ENCODE data around the gene SNX20. TPM values are rescaled to one million over a fixed set of nuclear protein-coding genes. Genes with fewer than 3 reads are reported as not detected.

The SNX20 gene
- total RNA-seq, 2 experiments from 2014 or later, result 64.8 to 65.3 TPM

- ChIA-PET POLR2A (interaction anchor here (1.1 to 1.3 kb wide), 2 partner anchors 9 to 14 kb away, joined by 3 to 6 read pairs; no protein-coding TSS in a partner anchor), CTCF (interaction anchor here (1.4 kb wide), 1 partner anchor 89 kb away, joined by 5 read pairs; no protein-coding TSS in a partner anchor)
- DNase-seq, result no peak
- Mint-ChIP-seq H3K4me1 (ENCODE audit: low read depth) (peaks cover 32% of the 10 kb centered on the region), H3K27me3 (ENCODE audit: low read depth) (no peaks in the 10 kb centered on the region), H3K4me3 (no peak overlapping the region), H3K36me3 (ENCODE audit: low read depth) (peaks cover 2% of the 10 kb centered on the region), H3K27ac (no peak overlapping the region), H3K9me3 (ENCODE audit: insufficient read depth) (no peaks in the 10 kb centered on the region)
- ATAC-seq, result no peak
Observed at GRCh38 chr16:50717091-50717490, 36.0 kb upstream of the SNX20 start.

- DNase-seq (no peak), ATAC-seq (no peak)
- no peak overlapping the region for H3K4me3 Mint-ChIP-seq
- no peaks in the 10 kb centered on the region for H3K9me3 Mint-ChIP-seq (ENCODE audit: insufficient read depth)
- ChIA-PET CTCF (interaction anchor here (1.1 kb wide), 1 partner anchor 93 kb away, joined by 3 read pairs; no protein-coding TSS in a partner anchor), POLR2A (no interaction called here)
- no peak overlapping the region for H3K27ac Mint-ChIP-seq
- H3K36me3 Mint-ChIP-seq (ENCODE audit: low read depth), result no peaks in the 10 kb centered on the region
- H3K27me3 Mint-ChIP-seq (ENCODE audit: low read depth), result no peaks in the 10 kb centered on the region
- H3K4me1 Mint-ChIP-seq (ENCODE audit: low read depth), result peaks cover 33% of the 10 kb centered on the region
Observed at GRCh38 chr16:50712956-50713355, 31.8 kb upstream of the SNX20 start.

- H3K9me3 Mint-ChIP-seq (ENCODE audit: insufficient read depth), result no peaks in the 10 kb centered on the region
- ATAC-seq (no peak), DNase-seq (no peak)
- H3K27ac Mint-ChIP-seq, result no peak overlapping the region
- no peaks in the 10 kb centered on the region for H3K27me3 Mint-ChIP-seq (ENCODE audit: low read depth)
- POLR2A ChIA-PET, result no interaction called here
- peaks cover 32% of the 10 kb centered on the region for H3K4me1 Mint-ChIP-seq (ENCODE audit: low read depth)
- CTCF ChIA-PET, result no interaction called here
- H3K4me3 Mint-ChIP-seq, result no peak overlapping the region
- no peaks in the 10 kb centered on the region for H3K36me3 Mint-ChIP-seq (ENCODE audit: low read depth)
Observed at GRCh38 chr16:50712560-50712898, 31.4 kb upstream of the SNX20 start.

GRCh38 chr16:50711862-50712559 is 30.9 kb upstream of the SNX20 start:
- POLR2A ChIA-PET, result no interaction called here
- Mint-ChIP-seq H3K9me3 (ENCODE audit: insufficient read depth) (no peaks in the 10 kb centered on the region), H3K4me1 (ENCODE audit: low read depth) (peaks cover 27% of the 10 kb centered on the region), H3K36me3 (ENCODE audit: low read depth) (no peaks in the 10 kb centered on the region), H3K27me3 (ENCODE audit: low read depth) (no peaks in the 10 kb centered on the region), H3K4me3 (no peak overlapping the region), H3K27ac (no peak overlapping the region)
- ATAC-seq (no peak), DNase-seq (no peak)
- CTCF ChIA-PET, result no interaction called here

DNA sequence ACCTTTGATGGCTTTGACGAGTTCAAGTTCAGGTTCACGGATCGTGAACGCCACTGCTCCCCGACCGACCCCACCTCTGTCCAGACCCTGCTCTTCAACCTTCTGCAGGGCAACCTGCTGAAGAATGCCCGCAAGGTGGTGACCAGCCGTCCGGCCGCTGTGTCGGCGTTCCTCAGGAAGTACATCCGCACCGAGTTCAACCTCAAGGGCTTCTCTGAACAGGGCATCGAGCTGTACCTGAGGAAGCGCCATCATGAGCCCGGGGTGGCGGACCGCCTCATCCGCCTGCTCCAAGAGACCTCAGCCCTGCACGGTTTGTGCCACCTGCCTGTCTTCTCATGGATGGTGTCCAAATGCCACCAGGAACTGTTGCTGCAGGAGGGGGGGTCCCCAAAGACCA is 29.9 kb upstream of the SNX20 start:
- ATAC-seq (no peak), DNase-seq (no peak)
- Mint-ChIP-seq H3K27ac (no peak overlapping the region), H3K4me3 (no peak overlapping the region), H3K36me3 (ENCODE audit: low read depth) (no peaks in the 10 kb centered on the region), H3K9me3 (ENCODE audit: insufficient read depth) (no peaks in the 10 kb centered on the region), H3K27me3 (ENCODE audit: low read depth) (no peaks in the 10 kb centered on the region), H3K4me1 (ENCODE audit: low read depth) (peaks cover 19% of the 10 kb centered on the region)
- ChIA-PET POLR2A (no interaction called here), CTCF (no interaction called here)

- no peak for ATAC-seq
- no peaks in the 10 kb centered on the region for H3K27me3 Mint-ChIP-seq (ENCODE audit: low read depth)
- CTCF ChIA-PET, result no interaction called here
- POLR2A ChIA-PET, result no interaction called here
- H3K9me3 Mint-ChIP-seq (ENCODE audit: insufficient read depth), result peaks cover 9% of the 10 kb centered on the region
- DNase-seq, result no peak
- H3K36me3 Mint-ChIP-seq (ENCODE audit: low read depth), result peaks cover 8% of the 10 kb centered on the region
- H3K4me3 Mint-ChIP-seq, result no peak overlapping the region
- no peak overlapping the region for H3K27ac Mint-ChIP-seq
- H3K4me1 Mint-ChIP-seq (ENCODE audit: low read depth), result peaks cover 19% of the 10 kb centered on the region
Observed at GRCh38 chr16:50709980-50710379, 28.9 kb upstream of the SNX20 start.

- CTCF ChIA-PET, result interaction anchor here (0.8 to 1.6 kb wide), 4 partner anchors 11 to 44 kb away, joined by 3 to 6 read pairs (median 4); no protein-coding TSS in a partner anchor
Observed at GRCh38 chr16:50709061-50709684, 28.1 kb upstream of the SNX20 start.

DNA sequence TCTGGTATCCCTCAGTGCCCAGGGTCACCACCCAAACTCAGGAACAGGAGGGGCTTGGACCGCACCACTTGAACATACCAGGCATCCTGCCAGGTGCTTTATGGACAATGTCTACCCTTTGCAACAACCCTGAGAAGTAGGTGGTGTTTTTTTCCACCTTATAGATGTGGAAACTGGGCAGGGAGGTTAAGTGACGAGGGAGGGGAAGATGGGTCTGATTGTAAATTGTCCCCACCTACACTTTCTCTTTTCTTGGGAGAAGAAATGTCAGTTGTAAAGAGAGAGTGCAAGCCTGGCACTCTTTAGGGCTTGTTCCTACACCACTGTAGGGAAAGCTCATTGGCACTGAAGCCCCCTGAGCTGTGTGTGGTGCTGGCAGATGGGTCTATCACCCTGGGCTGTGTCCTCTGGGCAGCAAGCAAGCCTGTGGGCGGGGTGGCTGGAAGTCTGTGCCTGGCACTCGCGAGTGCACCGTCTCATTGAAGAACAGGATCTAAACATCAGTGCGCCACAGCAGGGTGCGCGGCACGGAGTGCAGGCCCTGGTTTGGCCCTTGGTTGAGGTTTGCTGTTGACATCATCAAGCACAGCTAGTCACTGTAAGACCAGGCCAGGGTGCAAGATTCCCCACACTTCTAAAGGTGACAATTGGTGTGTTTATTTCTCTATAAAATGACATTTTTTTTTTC is 27.4 kb upstream of the SNX20 start:
- H3K36me3 Mint-ChIP-seq (ENCODE audit: low read depth), result peaks cover 20% of the 10 kb centered on the region
- peaks cover 21% of the 10 kb centered on the region for H3K9me3 Mint-ChIP-seq (ENCODE audit: insufficient read depth)
- DNase-seq (no peak), ATAC-seq (no peak)
- peaks cover 19% of the 10 kb centered on the region for H3K4me1 Mint-ChIP-seq (ENCODE audit: low read depth)
- no peak overlapping the region for H3K27ac Mint-ChIP-seq
- POLR2A ChIA-PET, result interaction anchor here (1.1 kb wide), 2 partner anchors 9 to 33 kb away, joined by 3 to 5 read pairs; partner anchors contain the start of gene CYLD
- CTCF ChIA-PET, result interaction anchor here (0.8 to 1.6 kb wide), 4 partner anchors 12 to 43 kb away, joined by 3 to 6 read pairs (median 4); no protein-coding TSS in a partner anchor
- no peaks in the 10 kb centered on the region for H3K27me3 Mint-ChIP-seq (ENCODE audit: low read depth)
- no peak overlapping the region for H3K4me3 Mint-ChIP-seq

More at GRCh38 chr16:50709061-50709684, 28.1 kb upstream of the SNX20 start:
- H3K4me3 Mint-ChIP-seq, result no peak overlapping the region
- peaks cover 14% of the 10 kb centered on the region for H3K9me3 Mint-ChIP-seq (ENCODE audit: insufficient read depth)
- no peak for ATAC-seq
- H3K4me1 Mint-ChIP-seq (ENCODE audit: low read depth), result peaks cover 19% of the 10 kb centered on the region
- H3K27ac Mint-ChIP-seq, result peak overlapping the region; percentile 58
- POLR2A ChIA-PET, result interaction anchor here (1.1 kb wide), 1 partner anchor 32 kb away, joined by 5 read pairs; the partner anchor contains the start of gene CYLD
- H3K36me3 Mint-ChIP-seq (ENCODE audit: low read depth), result peaks cover 13% of the 10 kb centered on the region
- no peaks in the 10 kb centered on the region for H3K27me3 Mint-ChIP-seq (ENCODE audit: low read depth)
- DNase-seq, result no peak

DNA sequence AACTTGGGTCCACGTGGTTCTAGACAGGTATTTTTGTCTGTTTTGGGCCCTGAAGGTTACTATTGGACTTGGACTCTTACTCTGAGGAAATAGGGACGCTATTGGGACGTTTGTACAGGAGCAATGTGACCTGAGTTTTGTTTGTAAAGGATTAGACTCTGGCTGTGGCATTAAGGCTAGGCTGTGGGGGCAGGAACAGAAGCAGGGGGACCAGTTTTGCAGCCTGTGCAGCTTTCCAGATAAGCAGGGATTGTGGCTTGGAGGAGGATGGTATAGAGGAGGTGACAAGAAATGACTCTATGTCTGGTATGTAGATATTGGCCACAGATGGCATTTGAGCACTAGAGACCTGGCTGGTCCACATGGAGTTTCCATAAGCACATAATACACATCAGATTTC is 25.1 kb upstream of the SNX20 start:
- no peak overlapping the region for H3K4me3 Mint-ChIP-seq
- H3K27ac Mint-ChIP-seq, result no peak overlapping the region
- peaks cover 21% of the 10 kb centered on the region for H3K9me3 Mint-ChIP-seq (ENCODE audit: insufficient read depth)
- ATAC-seq (no peak), DNase-seq (no peak)
- H3K27me3 Mint-ChIP-seq (ENCODE audit: low read depth), result no peaks in the 10 kb centered on the region
- ChIA-PET POLR2A (no interaction called here), CTCF (no interaction called here)
- H3K36me3 Mint-ChIP-seq (ENCODE audit: low read depth), result peaks cover 21% of the 10 kb centered on the region
- H3K4me1 Mint-ChIP-seq (ENCODE audit: low read depth), result peaks cover 19% of the 10 kb centered on the region

GRCh38 chr16:50705436-50706110 is 24.5 kb upstream of the SNX20 start:
- DNase-seq, result no peak
- Mint-ChIP-seq H3K4me3 (no peak overlapping the region), H3K9me3 (ENCODE audit: insufficient read depth) (peaks cover 21% of the 10 kb centered on the region), H3K27me3 (ENCODE audit: low read depth) (peaks cover 2% of the 10 kb centered on the region), H3K4me1 (ENCODE audit: low read depth) (peaks cover 19% of the 10 kb centered on the region), H3K27ac (no peak overlapping the region), H3K36me3 (ENCODE audit: low read depth) (peaks cover 26% of the 10 kb centered on the region)
- ChIA-PET CTCF (interaction anchor here (0.8 kb wide), 1 partner anchor 15 kb away, joined by 3 read pairs; no protein-coding TSS in a partner anchor), POLR2A (no interaction called here)
- no peak for ATAC-seq

- Mint-ChIP-seq H3K4me3 (no peak overlapping the region), H3K36me3 (ENCODE audit: low read depth) (peaks cover 26% of the 10 kb centered on the region), H3K9me3 (ENCODE audit: insufficient read depth) (peaks cover 21% of the 10 kb centered on the region), H3K27ac (no peak overlapping the region), H3K4me1 (ENCODE audit: low read depth) (peaks cover 15% of the 10 kb centered on the region), H3K27me3 (ENCODE audit: low read depth) (peaks cover 2% of the 10 kb centered on the region)
- ATAC-seq (no peak), DNase-seq (no peak)
- POLR2A ChIA-PET, result no interaction called here
- CTCF ChIA-PET, result interaction anchor here (0.7 kb wide), 1 partner anchor 35 kb away, joined by 5 read pairs; no protein-coding TSS in a partner anchor
Observed at GRCh38 chr16:50704245-50704644, 23.1 kb upstream of the SNX20 start.

Data from activated CD8-positive, alpha-beta T cell treated with anti-CD3 and anti-CD28 coated beads, Interleukin-2, amount 10 ng/mL, durations not matched to agents 7 days and 5 days (primary cell).